Activated CD4-positive, alpha-beta T cell treated with anti-CD3 and anti-CD28 coated beads, Interleukin-2, amount 50 U/mL, for 24 hours (primary cell): ENCODE results near the gene DRAP1.

Source experiments
- DNase-seq, 2 donors: peaks; one replicate each; pipeline ENCODE4 v3.0.0-alpha.2; 2020; ENCODE audit warnings: low read depth in 1 of 2, low spot score in 1 of 2

The DRAP1 gene

GRCh38 chr11:65919141-65919572, at the start of gene DRAP1:
Gene DRAP1 (plus strand): TSS chr11:65919426. CDS start chr11:65919502, 76 bp downstream.
- peak; percentile 98 to 99 for DNase-seq

GRCh38 chr11:65869643-65870306, 49.5 kb upstream of the DRAP1 start:
- DNase-seq = no peak

GRCh38 chr11:65870307-65870658, 48.9 kb upstream of the DRAP1 start:
- no peak for DNase-seq

GRCh38 chr11:65870706-65871681, 48.2 kb upstream of the DRAP1 start:
- DNase-seq = no peak

- DNase-seq = no peak
These were observed 47.2 kb upstream of the DRAP1 start for GRCh38 chr11:65871811-65872548.

- no peak for DNase-seq
These were observed 46.5 kb upstream of the DRAP1 start, which contains the start of gene EFEMP2 for GRCh38 chr11:65872586-65873317. Gene EFEMP2 (minus strand): TSS chr11:65872800. CDS start chr11:65872354, 446 bp downstream.

- peak; percentile 93 to 98 for DNase-seq
These were observed 45.7 kb upstream of the DRAP1 start for GRCh38 chr11:65873318-65874156.

GRCh38 chr11:65879617-65880016, 39.6 kb upstream of the DRAP1 start, which contains the start of gene CTSW:
Gene CTSW (plus strand): TSS chr11:65879837. CDS start chr11:65879855, 18 bp downstream.
- DNase-seq = no peak

- DNase-seq = no peak
These were observed 39.2 kb upstream of the DRAP1 start for GRCh38 chr11:65880027-65880426.

- no peak for DNase-seq
These were observed 38.3 kb upstream of the DRAP1 start for GRCh38 chr11:65880844-65881421.

- no peak for DNase-seq
These were observed 36.8 kb upstream of the DRAP1 start for GRCh38 chr11:65882120-65883057.

GRCh38 chr11:65883058-65883761, 36.0 kb upstream of the DRAP1 start:
- no peak for DNase-seq

GRCh38 chr11:65883786-65884715, 35.2 kb upstream of the DRAP1 start:
- DNase-seq = no peak

GRCh38 chr11:65884716-65885092, 34.5 kb upstream of the DRAP1 start:
- DNase-seq = peak; percentile 61 to 73

GRCh38 chr11:65885231-65885630, 34.0 kb upstream of the DRAP1 start:
- no peak for DNase-seq

GRCh38 chr11:65885808-65886536, 33.3 kb upstream of the DRAP1 start:
- no peak for DNase-seq
